GM18951 (cell line): Measurements from ENCODE around the gene GOLGA1.
"Not testable (repeated sequence)": the region's sequence is repeated elsewhere in the genome, so short reads cannot be mapped to it uniquely, and the experiment has no call there.

ENCODE experiments used
- POLR2A ChIP-seq: IDR thresholded peaks from 4 replicates; pipeline ENCODE4 v1.6.1; 2011; ENCODE audit warnings: mild to moderate bottlenecking; ENCODE audit not compliant: insufficient read length, insufficient read depth; ENCODE audit errors: extremely low read depth
- in situ Hi-C: fragments of 300-500 bp; cut with MboI; formaldehyde crosslinking; loops from one replicate; pipeline ENCODE4 v1.12.0; 2022; ENCODE audit warnings: low sequenced_read_pairs, mixed read lengths, inconsistent platforms; ENCODE audit not compliant: unreplicated experiment

GOLGA1 gene

GRCh38 chr9:124954255-124954654 lies 13.4 kb upstream of the GOLGA1 start:
- in situ Hi-C loops: no loop called here
- no peak for TF ChIP-seq POLR2A

GRCh38 chr9:124950050-124950718 lies 9.3 kb upstream of the GOLGA1 start:
- no peak for TF ChIP-seq POLR2A
- in situ Hi-C loops: no loop called here

- in situ Hi-C loops: no loop called here
- TF ChIP-seq POLR2A: no peak
Observed at GRCh38 chr9:124949387-124949786, 8.5 kb upstream of the GOLGA1 start.

GRCh38 chr9:124947727-124948391 lies 7.0 kb upstream of the GOLGA1 start:
- in situ Hi-C loops: no loop called here
- TF ChIP-seq POLR2A: no peak

- TF ChIP-seq POLR2A: no peak
- in situ Hi-C loops: no loop called here
Observed at GRCh38 chr9:124946167-124946566, 5.3 kb upstream of the GOLGA1 start.

GRCh38 chr9:124941679-124942561 lies 1.0 kb upstream of the GOLGA1 start:
- no peak for TF ChIP-seq POLR2A
- in situ Hi-C loops: no loop called here

- in situ Hi-C loops: no loop called here
- no peak for TF ChIP-seq POLR2A
Observed at GRCh38 chr9:124940521-124940893, 376 bp downstream of the GOLGA1 start.

GRCh38 chr9:124939944-124940343 lies 939 bp downstream of the GOLGA1 start:
- no peak for TF ChIP-seq POLR2A
- in situ Hi-C loops: no loop called here

GRCh38 chr9:124934290-124934689 lies 6.6 kb downstream of the GOLGA1 start:
- no peak for TF ChIP-seq POLR2A
- in situ Hi-C loops: no loop called here

- no peak for TF ChIP-seq POLR2A
- in situ Hi-C loops: no loop called here
Observed at GRCh38 chr9:124932333-124932732, 8.6 kb downstream of the GOLGA1 start.

GRCh38 chr9:124929464-124929863 lies 11.4 kb downstream of the GOLGA1 start:
- in situ Hi-C loops: no loop called here
- no peak for TF ChIP-seq POLR2A

GRCh38 chr9:124928116-124928515 lies 12.8 kb downstream of the GOLGA1 start:
- no peak for TF ChIP-seq POLR2A
- in situ Hi-C loops: no loop called here

- in situ Hi-C loops: not testable (repeated sequence)
Observed at GRCh38 chr9:124920394-124920793, 20.5 kb downstream of the GOLGA1 start.

- TF ChIP-seq POLR2A: no peak
- in situ Hi-C loops: no loop called here
Observed at GRCh38 chr9:124914753-124915405, 26.0 kb downstream of the GOLGA1 start.

GRCh38 chr9:124913378-124913777 lies 27.5 kb downstream of the GOLGA1 start:
- in situ Hi-C loops: no loop called here
- no peak for TF ChIP-seq POLR2A
